ENCODE measurements around the gene OSBPL1A. TPM values are rescaled to one million over a fixed set of nuclear protein-coding genes. Genes with fewer than 3 reads are reported as not detected.

The OSBPL1A gene
- total and polyA plus RNA-seq, 10 of the 15 experiments (the other 5 are each of a cell fraction or from before 2014, with no cell fraction given): 0.02 to 0.83 (median 0.11) TPM; not detected in 6

DNA sequence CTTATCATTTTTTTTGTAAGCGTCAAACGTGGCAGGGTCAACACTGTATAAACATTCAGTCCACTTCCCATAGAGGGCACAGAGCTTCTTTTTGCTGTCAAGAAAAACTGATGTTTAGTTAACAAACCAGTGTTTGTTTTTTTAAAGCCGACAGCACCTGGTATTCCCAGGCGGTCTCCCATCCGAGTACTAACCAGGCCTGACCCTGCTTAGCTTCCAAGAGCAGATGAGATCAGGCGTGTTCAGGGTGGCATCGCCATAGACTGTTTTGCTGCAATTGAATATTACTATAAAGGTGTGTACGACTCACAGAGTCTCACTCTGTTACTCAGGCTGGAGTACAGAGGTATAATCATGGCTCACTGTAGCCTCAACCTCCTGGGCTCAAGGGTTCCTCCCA lies 227.3 kb downstream of the OSBPL1A start:
- no peak for DNase-seq (ENCODE audit: low read depth, low spot score)
- in situ Hi-C loops (cut with MboI): no loop called here
- TF ChIP-seq, protein P1, sequence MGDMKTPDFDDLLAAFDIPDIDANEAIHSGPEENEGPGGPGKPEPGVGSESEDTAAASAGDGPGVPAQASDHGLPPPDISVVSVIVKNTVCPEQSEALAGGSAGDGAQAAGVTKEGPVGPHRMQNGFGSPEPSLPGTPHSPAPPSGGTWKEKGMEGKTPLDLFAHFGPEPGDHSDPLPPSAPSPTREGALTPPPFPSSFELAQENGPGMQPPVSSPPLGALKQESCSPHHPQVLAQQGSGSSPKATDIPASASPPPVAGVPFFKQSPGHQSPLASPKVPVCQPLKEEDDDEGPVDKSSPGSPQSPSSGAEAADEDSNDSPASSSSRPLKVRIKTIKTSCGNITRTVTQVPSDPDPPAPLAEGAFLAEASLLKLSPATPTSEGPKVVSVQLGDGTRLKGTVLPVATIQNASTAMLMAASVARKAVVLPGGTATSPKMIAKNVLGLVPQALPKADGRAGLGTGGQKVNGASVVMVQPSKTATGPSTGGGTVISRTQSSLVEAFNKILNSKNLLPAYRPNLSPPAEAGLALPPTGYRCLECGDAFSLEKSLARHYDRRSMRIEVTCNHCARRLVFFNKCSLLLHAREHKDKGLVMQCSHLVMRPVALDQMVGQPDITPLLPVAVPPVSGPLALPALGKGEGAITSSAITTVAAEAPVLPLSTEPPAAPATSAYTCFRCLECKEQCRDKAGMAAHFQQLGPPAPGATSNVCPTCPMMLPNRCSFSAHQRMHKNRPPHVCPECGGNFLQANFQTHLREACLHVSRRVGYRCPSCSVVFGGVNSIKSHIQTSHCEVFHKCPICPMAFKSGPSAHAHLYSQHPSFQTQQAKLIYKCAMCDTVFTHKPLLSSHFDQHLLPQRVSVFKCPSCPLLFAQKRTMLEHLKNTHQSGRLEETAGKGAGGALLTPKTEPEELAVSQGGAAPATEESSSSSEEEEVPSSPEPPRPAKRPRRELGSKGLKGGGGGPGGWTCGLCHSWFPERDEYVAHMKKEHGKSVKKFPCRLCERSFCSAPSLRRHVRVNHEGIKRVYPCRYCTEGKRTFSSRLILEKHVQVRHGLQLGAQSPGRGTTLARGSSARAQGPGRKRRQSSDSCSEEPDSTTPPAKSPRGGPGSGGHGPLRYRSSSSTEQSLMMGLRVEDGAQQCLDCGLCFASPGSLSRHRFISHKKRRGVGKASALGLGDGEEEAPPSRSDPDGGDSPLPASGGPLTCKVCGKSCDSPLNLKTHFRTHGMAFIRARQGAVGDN (IDR thresholded peaks at IDR 0.05): no peak
- TF ChIP-seq RUNX3 (IDR thresholded peaks at IDR 0.05; ENCODE audit: low read length): 0 out of 2 replicates have a peak, but pooled peaks have one; percentile 9
- peaks cover 4% of the 10 kb centered on the region; the same call in 1 of the 2 replicates for H3K4me1 ChIP-seq (ENCODE audit: control insufficient read depth, insufficient read depth, low read length)
- H3K27me3 ChIP-seq (replicated peaks in 1 of 2; ENCODE audit: control insufficient read depth in 2 of 2, insufficient read depth in 2 of 2, low read length in 1 of 2): no peaks in the 10 kb centered on the region
- intact Hi-C loops (cut with micrococcal nuclease; ENCODE audit: unreplicated experiment): no loop called here
- no peak overlapping the region for H2AFZ ChIP-seq (ENCODE audit: control insufficient read depth, low read depth, low read length)
- no peaks in the 10 kb centered on the region for H3K9me3 ChIP-seq (replicated peaks; ENCODE audit: control insufficient read depth, insufficient read depth, low read length)
- H3K27ac ChIP-seq (ENCODE audit: control insufficient read depth, insufficient read depth): no peak overlapping the region
- ChIA-PET SMC1A (ENCODE audit: uncharacterized antibody, unreplicated experiment) (no interaction called here), RAD21 (ENCODE audit: unreplicated experiment) (no interaction called here), POLR2A (no interaction called here), CTCF (no interaction called here)
- H3K4me3 ChIP-seq: no peak overlapping the region
- no peaks in the 10 kb centered on the region for H4K20me1 ChIP-seq (ENCODE audit: control insufficient read depth, insufficient read depth)
- H3K79me2 ChIP-seq (ENCODE audit: control insufficient read depth, insufficient read depth, low read length): no peaks in the 10 kb centered on the region
- no TSS peak for BruUV-seq (replicated peaks)
- no peak overlapping the region for H3K4me2 ChIP-seq (ENCODE audit: control insufficient read depth, insufficient read depth)
- FAIRE-seq: no peak
- ATAC-seq: peak; percentile 22; the same call in 1 of the 3 replicates
- H3K36me3 ChIP-seq (ENCODE audit: control insufficient read depth in 2 of 2, insufficient read depth in 2 of 2, low read length in 1 of 2): no peaks in the 10 kb centered on the region
- WGBS (ENCODE audit: insufficient coverage, insufficient replicate concordance, low lambda C conversion rate, missing lambda C conversion rate): 51% methylated on average over 8 of the region's 8 CpGs
- H3K9ac ChIP-seq (ENCODE audit: control insufficient read depth, insufficient read depth, low read length): no peak overlapping the region

DNA sequence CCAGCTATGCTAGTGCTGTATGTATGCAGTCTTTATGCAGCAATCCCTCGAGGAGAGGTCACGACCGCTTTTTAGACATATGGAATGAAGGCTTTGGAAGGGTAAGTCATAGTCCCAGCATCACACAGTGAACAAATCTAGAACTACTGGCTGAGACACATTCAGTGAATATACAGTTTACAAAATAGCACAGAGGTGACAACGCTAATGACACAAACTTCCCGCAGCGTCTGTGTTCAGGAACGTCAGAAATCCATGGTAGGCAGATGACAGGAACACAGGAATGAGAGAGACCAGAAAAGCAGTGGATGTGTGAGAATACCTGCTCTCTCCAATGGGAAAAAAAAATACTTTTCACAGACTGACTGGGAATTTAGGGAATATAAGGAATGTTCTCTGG lies 229.1 kb downstream of the OSBPL1A start:
- RAD21 ChIA-PET (ENCODE audit: unreplicated experiment): no interaction called here
- TF ChIP-seq, protein P2, sequence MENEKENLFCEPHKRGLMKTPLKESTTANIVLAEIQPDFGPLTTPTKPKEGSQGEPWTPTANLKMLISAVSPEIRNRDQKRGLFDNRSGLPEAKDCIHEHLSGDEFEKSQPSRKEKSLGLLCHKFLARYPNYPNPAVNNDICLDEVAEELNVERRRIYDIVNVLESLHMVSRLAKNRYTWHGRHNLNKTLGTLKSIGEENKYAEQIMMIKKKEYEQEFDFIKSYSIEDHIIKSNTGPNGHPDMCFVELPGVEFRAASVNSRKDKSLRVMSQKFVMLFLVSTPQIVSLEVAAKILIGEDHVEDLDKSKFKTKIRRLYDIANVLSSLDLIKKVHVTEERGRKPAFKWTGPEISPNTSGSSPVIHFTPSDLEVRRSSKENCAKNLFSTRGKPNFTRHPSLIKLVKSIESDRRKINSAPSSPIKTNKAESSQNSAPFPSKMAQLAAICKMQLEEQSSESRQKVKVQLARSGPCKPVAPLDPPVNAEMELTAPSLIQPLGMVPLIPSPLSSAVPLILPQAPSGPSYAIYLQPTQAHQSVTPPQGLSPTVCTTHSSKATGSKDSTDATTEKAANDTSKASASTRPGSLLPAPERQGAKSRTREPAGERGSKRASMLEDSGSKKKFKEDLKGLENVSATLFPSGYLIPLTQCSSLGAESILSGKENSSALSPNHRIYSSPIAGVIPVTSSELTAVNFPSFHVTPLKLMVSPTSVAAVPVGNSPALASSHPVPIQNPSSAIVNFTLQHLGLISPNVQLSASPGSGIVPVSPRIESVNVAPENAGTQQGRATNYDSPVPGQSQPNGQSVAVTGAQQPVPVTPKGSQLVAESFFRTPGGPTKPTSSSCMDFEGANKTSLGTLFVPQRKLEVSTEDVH (IDR thresholded peaks at IDR 0.05; ENCODE audit: low read depth, partially characterized antibody): no peak
- TF ChIP-seq, protein P3, sequence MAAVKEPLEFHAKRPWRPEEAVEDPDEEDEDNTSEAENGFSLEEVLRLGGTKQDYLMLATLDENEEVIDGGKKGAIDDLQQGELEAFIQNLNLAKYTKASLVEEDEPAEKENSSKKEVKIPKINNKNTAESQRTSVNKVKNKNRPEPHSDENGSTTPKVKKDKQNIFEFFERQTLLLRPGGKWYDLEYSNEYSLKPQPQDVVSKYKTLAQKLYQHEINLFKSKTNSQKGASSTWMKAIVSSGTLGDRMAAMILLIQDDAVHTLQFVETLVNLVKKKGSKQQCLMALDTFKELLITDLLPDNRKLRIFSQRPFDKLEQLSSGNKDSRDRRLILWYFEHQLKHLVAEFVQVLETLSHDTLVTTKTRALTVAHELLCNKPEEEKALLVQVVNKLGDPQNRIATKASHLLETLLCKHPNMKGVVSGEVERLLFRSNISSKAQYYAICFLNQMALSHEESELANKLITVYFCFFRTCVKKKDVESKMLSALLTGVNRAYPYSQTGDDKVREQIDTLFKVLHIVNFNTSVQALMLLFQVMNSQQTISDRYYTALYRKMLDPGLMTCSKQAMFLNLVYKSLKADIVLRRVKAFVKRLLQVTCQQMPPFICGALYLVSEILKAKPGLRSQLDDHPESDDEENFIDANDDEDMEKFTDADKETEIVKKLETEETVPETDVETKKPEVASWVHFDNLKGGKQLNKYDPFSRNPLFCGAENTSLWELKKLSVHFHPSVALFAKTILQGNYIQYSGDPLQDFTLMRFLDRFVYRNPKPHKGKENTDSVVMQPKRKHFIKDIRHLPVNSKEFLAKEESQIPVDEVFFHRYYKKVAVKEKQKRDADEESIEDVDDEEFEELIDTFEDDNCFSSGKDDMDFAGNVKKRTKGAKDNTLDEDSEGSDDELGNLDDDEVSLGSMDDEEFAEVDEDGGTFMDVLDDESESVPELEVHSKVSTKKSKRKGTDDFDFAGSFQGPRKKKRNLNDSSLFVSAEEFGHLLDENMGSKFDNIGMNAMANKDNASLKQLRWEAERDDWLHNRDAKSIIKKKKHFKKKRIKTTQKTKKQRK (IDR thresholded peaks at IDR 0.05; ENCODE audit: low read depth, low read length): no peak
- TF ChIP-seq, protein P4, sequence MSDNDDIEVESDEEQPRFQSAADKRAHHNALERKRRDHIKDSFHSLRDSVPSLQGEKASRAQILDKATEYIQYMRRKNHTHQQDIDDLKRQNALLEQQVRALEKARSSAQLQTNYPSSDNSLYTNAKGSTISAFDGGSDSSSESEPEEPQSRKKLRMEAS (IDR thresholded peaks at IDR 0.05; ENCODE audit: low read depth, low read length): no peak
- TF ChIP-seq SP1 (IDR thresholded peaks at IDR 0.05; ENCODE audit: low read depth, low read length): no peak

More for the DNA sequence above, 229.1 kb downstream of the OSBPL1A start:
- H3K4me3 ChIP-seq: no peak overlapping the region
- H3K4me1 ChIP-seq (ENCODE audit: control insufficient read depth, insufficient read depth, low read length): no peaks in the 10 kb centered on the region
- H3K4me2 ChIP-seq (ENCODE audit: control insufficient read depth, insufficient read depth): no peak overlapping the region
- no peaks in the 10 kb centered on the region for H3K9me3 ChIP-seq (replicated peaks; ENCODE audit: control insufficient read depth, insufficient read depth, low read length)
- no peaks in the 10 kb centered on the region for H4K20me1 ChIP-seq (ENCODE audit: control insufficient read depth, insufficient read depth)
- no peak overlapping the region for H3K27ac ChIP-seq (ENCODE audit: control insufficient read depth, insufficient read depth)
- intact Hi-C loops (cut with micrococcal nuclease; ENCODE audit: unreplicated experiment) (no loop called here), in situ Hi-C loops (cut with MboI) (no loop called here)
- 84% methylated on average over 7 of the region's 7 CpGs for WGBS (ENCODE audit: insufficient coverage, insufficient replicate concordance, low lambda C conversion rate, missing lambda C conversion rate)
- SMC1A ChIA-PET (ENCODE audit: uncharacterized antibody, unreplicated experiment): interaction anchor here (1.8 kb wide), 1 partner anchor 8 kb away, joined by 4 read pairs; no protein-coding TSS in a partner anchor
- no peaks in the 10 kb centered on the region for H3K36me3 ChIP-seq (ENCODE audit: control insufficient read depth in 2 of 2, insufficient read depth in 2 of 2, low read length in 1 of 2)
- H2AFZ ChIP-seq (ENCODE audit: control insufficient read depth, low read depth, low read length): no peak overlapping the region
- POLR2A ChIA-PET: no interaction called here
- H3K27me3 ChIP-seq (replicated peaks in 1 of 2; ENCODE audit: control insufficient read depth in 2 of 2, insufficient read depth in 2 of 2, low read length in 1 of 2): no peaks in the 10 kb centered on the region
- no peak for DNase-seq (ENCODE audit: low read depth, low spot score)
- CTCF ChIA-PET: interaction anchor here (2.5 kb wide), 1 partner anchor 8 kb away, joined by 9 read pairs; no protein-coding TSS in a partner anchor
- BruUV-seq (replicated peaks): no TSS peak
- no peak for ATAC-seq
- H3K79me2 ChIP-seq (ENCODE audit: control insufficient read depth, insufficient read depth, low read length): no peaks in the 10 kb centered on the region
- no peak for FAIRE-seq
- no peak overlapping the region for H3K9ac ChIP-seq (ENCODE audit: control insufficient read depth, insufficient read depth, low read length)
